Smooth muscle cell (in vitro differentiated cells): Measurements from ENCODE around the gene SGCD. TPM values are rescaled to one million over a fixed set of nuclear protein-coding genes. Genes with fewer than 3 reads are reported as not detected.

Source experiments
- DNase-seq: peaks from one replicate; lab custom pipeline; 2025; ENCODE audit not compliant: unreplicated experiment; lab: John Stamatoyannopoulos, UW
- H2AFZ ChIP-seq: fragments of 200-600 bp; sonication (generic); 2 replicates; pipeline ENCODE4 v1.6.0; 2016; ENCODE audit warnings: antibody characterized with exemption, low read depth, mild to moderate bottlenecking
- H3F3A ChIP-seq: fragments of 200-600 bp; sonication (generic); 2 replicates; pipeline ENCODE4 v1.6.0; 2017; ENCODE audit warnings: antibody characterized with exemption, low read depth
- H3K27ac ChIP-seq: fragments of 200-600 bp; sonication (generic); 2 replicates; pipeline ENCODE4 v1.5.1; 2016; ENCODE audit warnings: low read depth, mild to moderate bottlenecking
- H3K27me3 ChIP-seq: fragments of 200-600 bp; sonication (generic); 2 replicates; pipeline ENCODE4 v1.6.1; 2016; ENCODE audit warnings: low read depth, mild to moderate bottlenecking
- H3K36me3 ChIP-seq: fragments of 200-600 bp; sonication (generic); 2 replicates; pipeline ENCODE4 v1.5.1; 2016; ENCODE audit warnings: low read depth
- H3K4me1 ChIP-seq: fragments of 200-600 bp; sonication (generic); 2 replicates; pipeline ENCODE4 v1.5.1; 2016; ENCODE audit warnings: low read depth
- H3K4me2 ChIP-seq: fragments of 200-600 bp; sonication (generic); 2 replicates; pipeline ENCODE4 v1.6.0; 2016; ENCODE audit warnings: mild to moderate bottlenecking
- H3K4me3 ChIP-seq: fragments of 200-600 bp; sonication (generic); 2 replicates; pipeline ENCODE4 v1.5.1; 2016; ENCODE audit warnings: mild to moderate bottlenecking
- H3K79me2 ChIP-seq: fragments of 200-600 bp; sonication (generic); 2 replicates; pipeline ENCODE4 v1.6.0; 2016; ENCODE audit warnings: low read depth, mild to moderate bottlenecking
- H3K9ac ChIP-seq: fragments of 200-600 bp; sonication (generic); 2 replicates; pipeline ENCODE4 v1.6.0; 2016; ENCODE audit warnings: low read depth
- H3K9me3 ChIP-seq: fragments of 200-600 bp; sonication (generic); replicated peaks from 2 replicates; pipeline ENCODE4 v1.5.1; 2016; ENCODE audit warnings: low read depth
- H4K20me1 ChIP-seq: fragments of 200-600 bp; sonication (generic); 2 replicates; pipeline ENCODE4 v1.6.0; 2016; ENCODE audit warnings: low read depth
- WGBS: methylation state at CpG from one replicate; pipeline ENCODE4 v1.1.7; 2016; ENCODE audit warnings: low lambda C conversion rate; 5-methylcytosine and 5-hydroxymethylcytosine counted together
- polyA plus RNA-seq: library from polyadenylated mRNA; unstranded; fragments of >200 nt; fragmentation: Nextera tagmentation; extraction: Ambion mirVana; gene quantifications from 2 replicates; pipeline ENCODE4 v1.2.1, GENCODE V29; 2016
- total RNA-seq: library from RNA; depleted of rRNA; stranded (reverse); fragments of >200 nt; gene quantifications from 2 replicates; pipeline ENCODE4 v1.2.3, GENCODE V29; 2014
- TF ChIP-seq, protein P1 (sequence below): fragments of 200-600 bp; sonication (generic); IDR thresholded peaks from 2 replicates; pipeline ENCODE4 v1.5.1; 2017; ENCODE audit warnings: borderline replicate concordance, mild to moderate bottlenecking, antibody characterized with exemption; ENCODE audit not compliant: insufficient read depth, poor library complexity, severe bottlenecking

The SGCD gene
- total and polyA plus RNA-seq, 2 experiments from 2014 or later = 1.6 to 3.5 TPM

DNA sequence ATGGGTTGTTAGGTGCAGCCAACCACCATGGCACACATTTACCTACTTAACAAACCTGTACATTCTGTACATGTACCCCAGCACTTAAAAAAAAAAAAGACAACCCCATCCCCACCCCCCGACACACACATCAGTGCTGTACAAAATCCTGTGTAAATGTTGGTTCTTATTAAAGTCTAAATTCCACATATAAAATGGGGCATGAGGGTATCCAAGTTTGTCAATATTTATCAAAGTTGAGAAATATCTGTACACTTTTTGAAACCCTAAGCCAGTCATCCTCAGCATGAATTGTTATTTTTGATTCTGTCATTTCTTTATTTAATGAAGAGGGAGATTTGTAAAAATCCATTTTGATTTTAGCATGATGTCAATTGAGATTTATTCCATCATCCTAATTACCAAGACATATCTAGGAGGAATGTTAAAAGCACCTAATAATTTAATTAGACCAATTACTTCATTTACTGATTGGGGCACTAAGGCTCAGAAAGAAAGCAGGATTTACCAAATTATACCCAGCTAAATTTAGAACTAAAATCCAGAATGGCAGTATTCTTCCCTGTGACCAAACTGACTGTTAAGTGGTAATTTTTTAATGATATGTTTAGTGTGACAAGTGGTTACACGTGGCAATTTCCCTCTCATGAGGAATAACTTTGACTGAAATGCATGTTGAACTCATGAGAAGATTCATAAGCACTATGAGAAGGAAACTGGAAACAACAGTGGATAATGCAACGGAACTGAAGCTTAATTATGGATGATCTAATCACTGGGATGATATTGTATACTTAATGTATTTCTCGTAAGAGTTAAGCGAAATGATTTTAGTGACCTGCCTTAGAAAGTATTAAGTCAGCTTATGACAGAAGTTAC, 195.9 kb downstream of the SGCD start:
- 83% methylated on average over 5 of the region's 5 CpGs for WGBS
- Histone ChIP-seq H3K4me2 (no peak overlapping the region), H3K27ac (no peak overlapping the region), H3K79me2 (no peaks in the 10 kb centered on the region), H3K4me1 (no peaks in the 10 kb centered on the region), H3K4me3 (no peak overlapping the region), H4K20me1 (no peaks in the 10 kb centered on the region), H3K36me3 (no peaks in the 10 kb centered on the region), H3K27me3 (no peaks in the 10 kb centered on the region), H3K9ac (no peak overlapping the region), H3F3A (no peaks in the 10 kb centered on the region), H3K9me3 (peaks cover 8% of the 10 kb centered on the region), H2AFZ (no peak overlapping the region)
- TF ChIP-seq, protein P1, sequence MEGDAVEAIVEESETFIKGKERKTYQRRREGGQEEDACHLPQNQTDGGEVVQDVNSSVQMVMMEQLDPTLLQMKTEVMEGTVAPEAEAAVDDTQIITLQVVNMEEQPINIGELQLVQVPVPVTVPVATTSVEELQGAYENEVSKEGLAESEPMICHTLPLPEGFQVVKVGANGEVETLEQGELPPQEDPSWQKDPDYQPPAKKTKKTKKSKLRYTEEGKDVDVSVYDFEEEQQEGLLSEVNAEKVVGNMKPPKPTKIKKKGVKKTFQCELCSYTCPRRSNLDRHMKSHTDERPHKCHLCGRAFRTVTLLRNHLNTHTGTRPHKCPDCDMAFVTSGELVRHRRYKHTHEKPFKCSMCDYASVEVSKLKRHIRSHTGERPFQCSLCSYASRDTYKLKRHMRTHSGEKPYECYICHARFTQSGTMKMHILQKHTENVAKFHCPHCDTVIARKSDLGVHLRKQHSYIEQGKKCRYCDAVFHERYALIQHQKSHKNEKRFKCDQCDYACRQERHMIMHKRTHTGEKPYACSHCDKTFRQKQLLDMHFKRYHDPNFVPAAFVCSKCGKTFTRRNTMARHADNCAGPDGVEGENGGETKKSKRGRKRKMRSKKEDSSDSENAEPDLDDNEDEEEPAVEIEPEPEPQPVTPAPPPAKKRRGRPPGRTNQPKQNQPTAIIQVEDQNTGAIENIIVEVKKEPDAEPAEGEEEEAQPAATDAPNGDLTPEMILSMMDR = no peak
- DNase-seq = no peak

DNA sequence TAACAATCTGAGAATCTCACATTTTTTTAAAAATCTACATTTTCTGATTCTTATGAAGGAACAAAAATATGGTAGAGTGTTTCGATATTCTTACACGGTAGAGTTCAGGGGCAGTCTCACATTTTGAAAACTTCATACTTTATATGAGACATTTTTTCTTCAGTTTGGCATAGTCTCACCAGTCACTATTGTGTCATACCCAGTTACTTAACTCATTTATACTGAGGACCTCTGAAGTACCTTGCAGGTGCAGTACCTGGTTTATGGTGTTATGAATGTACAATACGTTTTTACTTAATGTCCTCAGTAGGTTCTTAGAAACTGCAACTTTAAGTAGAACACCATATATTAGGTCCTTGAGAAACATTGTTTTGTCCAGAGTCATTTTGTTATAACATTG, 196.6 kb downstream of the SGCD start:
- Histone ChIP-seq H2AFZ (no peak overlapping the region), H3K4me1 (no peaks in the 10 kb centered on the region), H3K27ac (no peak overlapping the region), H3K36me3 (no peaks in the 10 kb centered on the region), H3F3A (no peaks in the 10 kb centered on the region), H3K4me3 (no peak overlapping the region), H3K79me2 (no peaks in the 10 kb centered on the region), H3K4me2 (no peak overlapping the region), H3K9me3 (peaks cover 5% of the 10 kb centered on the region), H3K27me3 (no peaks in the 10 kb centered on the region), H3K9ac (no peak overlapping the region), H4K20me1 (no peaks in the 10 kb centered on the region)
- DNase-seq = no peak
- 89% methylated on average over 3 of the region's 3 CpGs for WGBS
- TF ChIP-seq, protein P1 = no peak

- no peak overlapping the region for H3K27ac ChIP-seq
- H3K4me2 ChIP-seq = no peak overlapping the region
- TF ChIP-seq, protein P1 = no peak
- no peaks in the 10 kb centered on the region for H4K20me1 ChIP-seq
- 80% methylated on average over 9 of the region's 9 CpGs for WGBS
- H3K4me1 ChIP-seq = no peaks in the 10 kb centered on the region
- H3K36me3 ChIP-seq = no peaks in the 10 kb centered on the region
- H2AFZ ChIP-seq = no peak overlapping the region
- H3K9me3 ChIP-seq = peaks cover 3% of the 10 kb centered on the region
- DNase-seq = no peak
- H3F3A ChIP-seq = no peaks in the 10 kb centered on the region
- H3K9ac ChIP-seq = no peak overlapping the region
- no peaks in the 10 kb centered on the region for H3K27me3 ChIP-seq
- no peak overlapping the region for H3K4me3 ChIP-seq
- H3K79me2 ChIP-seq = no peaks in the 10 kb centered on the region
These were observed 199.3 kb downstream of the SGCD start for GRCh38 chr5:156526081-156526925.
